Stimulated activated naive CD8-positive, alpha-beta T cell treated with anti-CD3 and anti-CD28 coated beads, Interleukin-15, amount 100 ng/mL, for 72 hours (primary cell): ENCODE measurements around the gene P2RX6.

ENCODE experiments used
- ATAC-seq: fragments of 150-1000 bp; cut with Tn5 transposase; 2 replicates; pipeline ENCODE4 v1.10.0; 2021; ENCODE audit warnings: mild to moderate bottlenecking, moderate library complexity
- DNase-seq, 2 donors: peaks; one replicate each; pipeline ENCODE4 v3.0.0; 2021 to 2022
- H3K27ac Mint-ChIP-seq, 2 donors: one replicate each; pipeline ENCODE4 v1.8.0; 2022; ENCODE audit warnings: mild to moderate bottlenecking in 2 of 2, mixed read lengths in 2 of 2, moderate library complexity in 2 of 2
- H3K27me3 Mint-ChIP-seq: one replicate; pipeline ENCODE4 v1.8.0; 2022; ENCODE audit warnings: mixed read lengths
- H3K4me1 Mint-ChIP-seq: one replicate; pipeline ENCODE4 v1.8.0; 2022; ENCODE audit warnings: mild to moderate bottlenecking, mixed read lengths
- H3K4me3 Mint-ChIP-seq, 2 donors: one replicate each; pipeline ENCODE4 v1.8.0; 2022; ENCODE audit warnings: mild to moderate bottlenecking in 2 of 2, mixed read lengths in 2 of 2, moderate library complexity in 1 of 2
- H3K9me3 Mint-ChIP-seq, 2 donors: one replicate each; pipeline ENCODE4 v1.8.0; 2022; ENCODE audit warnings: mixed read lengths in 2 of 2

Gene P2RX6

GRCh38 chr22:21074102-21074715, 59.2 kb downstream of the P2RX6 start:
- no peak overlapping the region for H3K4me3 Mint-ChIP-seq
- H3K27me3 Mint-ChIP-seq: no peaks in the 10 kb centered on the region
- H3K9me3 Mint-ChIP-seq: no peaks in the 10 kb centered on the region
- H3K27ac Mint-ChIP-seq: no peak overlapping the region
- H3K4me1 Mint-ChIP-seq: no peaks in the 10 kb centered on the region
- ATAC-seq (no peak), DNase-seq (no peak)

DNA sequence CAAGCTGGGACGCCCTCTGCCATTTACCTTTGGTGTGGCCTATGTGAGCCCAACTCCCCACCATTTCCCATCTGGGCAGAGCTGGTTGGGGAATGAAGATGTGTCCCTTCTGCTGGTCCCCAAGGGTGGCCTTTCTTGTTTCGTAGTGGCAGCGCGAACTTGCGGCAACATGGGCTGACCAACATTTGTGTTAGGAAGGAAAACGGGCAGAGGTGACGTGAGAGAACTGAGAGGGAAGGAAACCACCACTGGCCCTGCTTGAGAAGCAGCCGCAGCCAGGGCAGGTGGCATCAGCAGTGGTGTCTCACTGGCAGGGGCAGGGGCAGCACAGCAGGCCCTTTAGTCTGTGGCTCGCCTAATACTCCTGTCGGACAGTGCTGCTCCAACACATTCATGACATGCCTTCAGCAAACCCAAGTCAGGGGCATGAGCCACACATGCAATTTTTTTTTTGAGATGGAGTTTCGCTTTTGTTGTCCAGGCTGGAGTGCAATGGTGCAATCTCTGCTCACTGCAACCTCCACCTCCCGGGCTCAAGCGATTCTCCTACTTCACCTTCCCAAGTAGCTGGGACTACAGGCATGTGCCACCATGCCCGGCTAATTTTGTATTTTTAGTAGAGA, 60.7 kb downstream of the P2RX6 start:
- no peaks in the 10 kb centered on the region for H3K27me3 Mint-ChIP-seq
- DNase-seq (no peak), ATAC-seq (no peak)
- no peak overlapping the region for H3K4me3 Mint-ChIP-seq
- no peaks in the 10 kb centered on the region for H3K4me1 Mint-ChIP-seq
- no peaks in the 10 kb centered on the region for H3K9me3 Mint-ChIP-seq
- no peak overlapping the region for H3K27ac Mint-ChIP-seq

GRCh38 chr22:21076912-21077625, 62.1 kb downstream of the P2RX6 start:
- DNase-seq: no peak
- no peaks in the 10 kb centered on the region for H3K4me1 Mint-ChIP-seq
- no peaks in the 10 kb centered on the region for H3K27me3 Mint-ChIP-seq
- peak overlapping the region in 1 of 2 donors; percentile 6 for H3K27ac Mint-ChIP-seq
- H3K4me3 Mint-ChIP-seq: no peak overlapping the region
- no peaks in the 10 kb centered on the region for H3K9me3 Mint-ChIP-seq
- no peak for ATAC-seq
